NCI-H146 (cell line): Measurements from ENCODE around the gene TMX1.
"Not testable (repeated sequence)": the region's sequence is repeated elsewhere in the genome, so short reads cannot be mapped to it uniquely, and the experiment has no call there.

Experiments
- DNase-seq: peaks from one replicate; lab custom pipeline; 2025; lab: John Stamatoyannopoulos, UW

Gene TMX1

GRCh38 chr14:51239813-51240803 lies at the start of gene TMX1:
Gene TMX1 (plus strand): TSS chr14:51240247. CDS start chr14:51240293, 46 bp downstream.
- DNase-seq, result peak; percentile 99

DNA sequence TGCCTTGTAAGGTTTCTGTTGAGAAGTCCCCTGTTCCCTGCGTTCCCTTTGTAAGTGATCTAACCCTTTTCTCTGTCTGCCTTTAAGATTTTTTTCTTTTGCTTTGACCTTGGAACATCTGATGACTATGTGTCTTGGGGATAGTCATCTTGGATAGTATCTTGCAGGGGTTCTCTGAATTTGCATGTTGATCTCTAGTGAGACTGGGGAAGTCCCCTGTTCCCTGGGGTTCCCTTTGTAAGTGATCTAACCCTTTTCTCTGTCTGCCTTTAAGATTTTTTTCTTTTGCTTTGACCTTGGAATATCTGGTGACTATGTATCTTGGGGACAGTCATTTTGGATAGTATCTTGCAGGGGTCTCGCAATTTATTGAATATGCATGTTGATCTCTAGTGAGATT lies 38.2 kb upstream of the TMX1 start:
- no peak for DNase-seq

DNA sequence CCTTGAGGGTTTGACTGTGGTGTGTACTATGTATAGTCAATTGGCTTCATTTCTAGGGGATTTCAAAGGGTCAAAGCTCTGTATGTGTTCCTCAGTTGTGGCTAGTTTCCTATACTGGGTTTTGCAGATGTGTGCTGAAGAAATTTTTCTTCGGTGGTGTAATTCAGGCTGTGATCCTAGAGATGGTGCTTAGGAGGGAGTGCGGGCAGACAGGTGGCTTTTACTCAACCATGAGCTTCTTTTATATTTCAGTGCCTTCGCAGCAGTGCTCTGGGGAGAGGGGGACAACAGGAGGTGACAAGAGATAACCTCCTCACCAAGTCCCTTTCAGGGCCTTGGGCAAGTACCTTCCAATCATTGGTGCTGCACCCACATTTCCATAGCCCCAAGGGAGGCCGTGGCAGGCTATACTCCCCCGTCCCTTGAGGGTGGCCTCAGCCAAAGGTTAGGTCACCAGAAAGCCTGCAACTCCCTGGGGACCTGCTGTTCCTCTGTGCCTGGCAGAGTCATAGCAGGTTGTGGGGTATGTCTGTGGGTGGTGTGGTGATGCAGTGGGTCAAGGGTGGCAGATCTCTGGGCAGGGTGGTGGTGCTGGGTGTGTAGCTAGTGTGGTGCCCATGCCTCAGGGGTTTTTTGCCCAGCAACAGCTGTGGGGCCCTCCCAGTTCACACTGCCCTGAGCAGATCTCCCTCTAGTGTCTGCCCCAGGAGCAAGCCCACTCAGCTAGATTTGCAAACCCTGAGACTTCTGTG lies 37.0 kb upstream of the TMX1 start:
- DNase-seq, result no peak

DNA sequence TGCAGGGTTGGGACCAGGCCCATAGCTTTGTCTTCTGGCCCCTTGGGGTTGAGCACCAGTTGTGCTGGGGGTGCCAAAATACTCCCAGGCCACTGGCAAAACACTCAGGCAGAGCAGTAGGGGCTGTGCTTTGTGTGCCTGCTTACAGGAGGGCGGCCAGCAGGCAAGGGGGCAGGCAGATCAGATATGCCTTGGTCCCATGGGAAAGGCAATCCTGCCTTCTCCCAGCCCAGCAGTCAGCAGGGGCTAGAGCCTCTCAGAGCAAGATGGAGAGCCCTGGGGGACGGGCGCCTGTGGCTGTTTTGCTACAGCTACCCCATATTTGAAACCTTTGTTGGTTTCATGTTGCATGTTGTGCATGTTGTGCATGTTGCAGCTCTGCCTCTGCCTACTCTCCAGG lies 36.2 kb upstream of the TMX1 start:
- DNase-seq, result no peak

DNA sequence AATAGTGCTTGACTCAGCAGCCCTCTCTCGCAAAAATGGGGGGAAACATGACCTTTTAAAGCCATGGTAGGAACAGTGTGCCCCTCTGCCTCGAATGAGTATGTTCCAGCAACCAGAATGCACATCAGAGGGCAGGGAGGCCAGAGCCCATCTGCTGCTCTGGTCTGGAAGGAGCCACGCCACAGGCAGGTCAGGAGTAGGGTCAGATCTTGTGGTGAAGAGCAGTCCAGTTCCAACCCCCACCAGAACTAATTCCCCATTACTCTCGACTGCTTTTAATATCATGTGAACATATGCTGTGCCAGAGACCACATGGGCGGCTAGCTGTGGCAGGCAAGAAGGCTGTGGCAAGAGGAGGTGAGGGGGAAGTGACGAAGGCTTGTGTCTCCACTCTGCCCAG lies 34.6 kb upstream of the TMX1 start:
- no peak for DNase-seq

- DNase-seq, result no peak
These were observed 33.6 kb upstream of the TMX1 start for GRCh38 chr14:51206462-51206861.

GRCh38 chr14:51207621-51208020 lies 32.4 kb upstream of the TMX1 start:
- DNase-seq, result no peak

DNA sequence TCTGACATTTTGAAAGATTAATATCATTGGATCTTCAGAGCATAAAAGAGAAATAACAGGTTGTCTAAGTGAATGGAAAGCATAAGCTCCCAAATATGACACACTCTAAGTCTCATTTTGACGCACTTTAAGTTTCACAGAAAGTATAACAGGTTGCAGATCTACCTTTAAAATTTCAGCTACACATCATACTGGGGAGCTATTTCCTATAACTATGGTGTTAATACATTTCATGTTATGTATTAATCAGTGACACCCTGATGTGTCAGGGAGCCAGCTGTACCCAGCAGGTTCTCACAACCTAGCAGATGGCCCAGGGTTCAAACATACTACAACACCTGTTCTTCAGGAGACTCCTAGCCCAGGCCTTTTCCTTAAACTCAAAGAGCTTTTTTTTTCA lies 31.1 kb upstream of the TMX1 start:
- peak; percentile 56 for DNase-seq

- DNase-seq, result peak; percentile 78
These were observed 30.6 kb upstream of the TMX1 start for GRCh38 chr14:51209457-51209856.

- DNase-seq, result no peak
These were observed 29.5 kb upstream of the TMX1 start for GRCh38 chr14:51210594-51210993.

DNA sequence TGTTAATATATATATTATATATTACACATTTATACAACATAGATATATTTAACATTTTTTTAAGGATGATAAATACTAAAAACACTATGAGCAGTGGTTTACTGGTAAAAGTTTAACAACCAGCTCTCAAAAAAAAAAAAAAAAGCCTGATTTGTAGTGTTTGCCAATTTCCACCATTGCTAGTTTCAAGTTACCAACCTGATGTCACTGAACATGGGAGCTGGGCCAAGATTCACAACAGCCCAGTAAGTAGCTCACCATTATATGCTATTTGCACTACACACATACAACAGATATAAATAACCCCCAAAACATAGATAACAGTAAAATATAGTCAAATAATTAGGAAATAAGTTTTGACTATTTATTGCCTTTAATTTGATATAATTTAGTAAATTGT lies 28.9 kb upstream of the TMX1 start:
- DNase-seq, result peak; percentile 36

DNA sequence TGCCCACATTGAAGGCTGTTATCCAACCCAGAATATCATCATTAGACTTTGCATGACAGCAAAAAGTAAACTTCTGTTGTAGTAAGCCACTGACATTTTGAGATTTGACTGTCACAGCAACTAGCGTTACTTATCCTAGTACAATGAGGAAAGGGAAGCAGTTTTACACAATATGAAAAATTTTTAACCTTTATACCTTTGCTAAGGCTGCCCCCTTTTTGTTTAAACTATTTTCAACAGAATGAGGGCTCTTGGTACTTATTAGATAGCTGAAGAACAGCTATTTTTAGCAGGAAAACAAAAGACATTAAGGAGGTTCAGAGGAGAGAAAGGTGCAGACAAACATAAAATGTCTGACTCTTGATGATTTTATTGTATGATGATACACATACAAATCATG lies 23.4 kb upstream of the TMX1 start:
- DNase-seq, result no peak

GRCh38 chr14:51219473-51220448 lies 20.3 kb upstream of the TMX1 start:
- peak; percentile 21 for DNase-seq

GRCh38 chr14:51223463-51223862 lies 16.6 kb upstream of the TMX1 start:
- DNase-seq, result not testable (repeated sequence)

DNA sequence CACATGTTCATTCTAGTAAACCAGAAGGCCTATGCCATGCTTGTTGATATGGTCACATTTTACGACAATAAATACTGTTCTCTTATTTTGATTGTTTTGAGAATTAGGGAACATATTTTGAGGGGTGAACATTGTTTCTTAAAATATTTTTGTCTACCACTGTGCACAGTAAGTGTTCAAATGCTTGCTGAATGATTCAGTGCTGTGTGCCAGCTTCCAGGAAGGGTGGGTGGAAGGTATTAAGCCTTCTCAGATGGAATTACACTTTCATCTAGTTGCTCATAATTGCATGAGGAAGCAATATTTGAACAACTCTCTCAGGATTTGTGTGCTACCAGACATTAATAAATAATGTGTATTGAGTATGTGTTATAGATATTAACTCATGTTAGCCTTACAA lies 15.5 kb upstream of the TMX1 start:
- no peak for DNase-seq

GRCh38 chr14:51225751-51226150 lies 14.3 kb upstream of the TMX1 start:
- DNase-seq, result no peak

DNA sequence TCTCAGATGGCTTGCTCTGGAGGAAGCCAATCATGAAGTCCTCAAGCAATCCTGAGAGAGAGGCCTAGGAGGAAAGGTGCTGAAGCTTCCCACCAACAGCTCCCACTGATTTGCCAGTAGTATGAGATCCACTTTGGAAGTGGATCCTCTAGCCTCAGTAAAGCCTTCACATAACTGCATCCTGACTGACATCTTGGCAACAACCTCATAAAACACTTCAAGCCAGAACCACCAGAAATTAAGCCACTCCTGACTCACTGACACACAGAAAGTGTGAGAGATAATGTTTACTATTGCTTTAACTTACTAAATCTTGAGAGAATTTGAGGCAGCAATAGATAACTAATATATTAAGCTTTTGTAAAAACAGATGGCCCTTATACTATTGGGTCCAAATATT lies 11.7 kb upstream of the TMX1 start:
- DNase-seq, result no peak

DNA sequence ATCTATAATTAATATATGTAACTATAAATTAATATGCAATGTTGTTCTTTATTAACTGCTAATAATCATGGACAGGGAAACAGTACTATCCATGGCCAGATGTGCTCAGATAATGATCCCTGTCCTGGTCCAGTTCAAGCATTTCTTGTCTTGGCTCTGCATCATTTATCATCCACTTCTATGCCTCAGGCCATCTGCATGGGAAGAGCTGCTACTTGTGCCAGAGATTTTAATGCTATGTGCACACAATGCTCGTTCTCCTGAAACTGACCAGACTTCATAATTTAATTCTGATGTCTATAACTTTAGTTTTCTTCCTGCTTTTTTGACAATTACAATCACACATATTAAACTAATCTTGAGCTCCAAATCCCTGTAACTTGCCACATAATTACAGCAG lies 11.2 kb upstream of the TMX1 start:
- DNase-seq, result no peak

DNA sequence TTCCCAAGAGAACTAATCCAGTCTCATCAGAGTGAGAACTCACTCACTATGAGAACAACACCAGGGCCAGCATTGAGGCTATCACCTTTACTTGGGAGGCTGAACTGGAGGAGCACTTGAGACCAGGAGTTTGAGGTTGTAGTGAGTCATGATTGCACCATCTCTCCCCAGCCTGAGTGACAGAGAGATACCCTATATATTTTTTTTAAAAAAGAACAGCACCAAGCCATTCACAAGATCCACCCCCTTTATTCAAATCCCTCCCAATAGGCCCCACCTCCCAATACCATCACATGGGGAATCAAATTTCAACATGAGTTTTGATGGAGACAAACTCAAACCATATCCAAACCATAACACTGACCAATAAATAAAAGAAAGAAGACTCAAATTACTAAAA lies 3.7 kb upstream of the TMX1 start:
- no peak for DNase-seq

- no peak for DNase-seq
These were observed 845 bp downstream of the TMX1 start for GRCh38 chr14:51240804-51241380.
